Smooth muscle cell (in vitro differentiated cells): Measurements from ENCODE around the gene RUSC1. TPM values are rescaled to one million over a fixed set of nuclear protein-coding genes. Genes with fewer than 3 reads are reported as not detected.
"Not testable (repeated sequence)": the region's sequence is repeated elsewhere in the genome, so short reads cannot be mapped to it uniquely, and the experiment has no call there.

Source experiments
- DNase-seq: peaks from one replicate; lab custom pipeline; 2025; ENCODE audit not compliant: unreplicated experiment; lab: John Stamatoyannopoulos, UW
- H2AFZ ChIP-seq: fragments of 200-600 bp; sonication (generic); 2 replicates; pipeline ENCODE4 v1.6.0; 2016; ENCODE audit warnings: antibody characterized with exemption, low read depth, mild to moderate bottlenecking
- H3F3A ChIP-seq: fragments of 200-600 bp; sonication (generic); 2 replicates; pipeline ENCODE4 v1.6.0; 2017; ENCODE audit warnings: antibody characterized with exemption, low read depth
- H3K27ac ChIP-seq: fragments of 200-600 bp; sonication (generic); 2 replicates; pipeline ENCODE4 v1.5.1; 2016; ENCODE audit warnings: low read depth, mild to moderate bottlenecking
- H3K27me3 ChIP-seq: fragments of 200-600 bp; sonication (generic); 2 replicates; pipeline ENCODE4 v1.6.1; 2016; ENCODE audit warnings: low read depth, mild to moderate bottlenecking
- H3K36me3 ChIP-seq: fragments of 200-600 bp; sonication (generic); 2 replicates; pipeline ENCODE4 v1.5.1; 2016; ENCODE audit warnings: low read depth
- H3K4me1 ChIP-seq: fragments of 200-600 bp; sonication (generic); 2 replicates; pipeline ENCODE4 v1.5.1; 2016; ENCODE audit warnings: low read depth
- H3K4me2 ChIP-seq: fragments of 200-600 bp; sonication (generic); 2 replicates; pipeline ENCODE4 v1.6.0; 2016; ENCODE audit warnings: mild to moderate bottlenecking
- H3K4me3 ChIP-seq: fragments of 200-600 bp; sonication (generic); 2 replicates; pipeline ENCODE4 v1.5.1; 2016; ENCODE audit warnings: mild to moderate bottlenecking
- H3K79me2 ChIP-seq: fragments of 200-600 bp; sonication (generic); 2 replicates; pipeline ENCODE4 v1.6.0; 2016; ENCODE audit warnings: low read depth, mild to moderate bottlenecking
- H3K9ac ChIP-seq: fragments of 200-600 bp; sonication (generic); 2 replicates; pipeline ENCODE4 v1.6.0; 2016; ENCODE audit warnings: low read depth
- H3K9me3 ChIP-seq: fragments of 200-600 bp; sonication (generic); replicated peaks from 2 replicates; pipeline ENCODE4 v1.5.1; 2016; ENCODE audit warnings: low read depth
- H4K20me1 ChIP-seq: fragments of 200-600 bp; sonication (generic); 2 replicates; pipeline ENCODE4 v1.6.0; 2016; ENCODE audit warnings: low read depth
- CTCF ChIP-seq: fragments of 200-600 bp; sonication (generic); IDR thresholded peaks from 2 replicates; pipeline ENCODE4 v1.5.1; 2017; ENCODE audit warnings: borderline replicate concordance, mild to moderate bottlenecking, antibody characterized with exemption; ENCODE audit not compliant: insufficient read depth, poor library complexity, severe bottlenecking
- WGBS: methylation state at CpG from one replicate; pipeline ENCODE4 v1.1.7; 2016; ENCODE audit warnings: low lambda C conversion rate; 5-methylcytosine and 5-hydroxymethylcytosine counted together
- polyA plus RNA-seq: library from polyadenylated mRNA; unstranded; fragments of >200 nt; fragmentation: Nextera tagmentation; extraction: Ambion mirVana; gene quantifications from 2 replicates; pipeline ENCODE4 v1.2.1, GENCODE V29; 2016
- total RNA-seq: library from RNA; depleted of rRNA; stranded (reverse); fragments of >200 nt; gene quantifications from 2 replicates; pipeline ENCODE4 v1.2.3, GENCODE V29; 2014

Gene RUSC1
- total and polyA plus RNA-seq, 2 experiments from 2014 or later = 28.7 to 33.2 TPM

- H4K20me1 ChIP-seq = no peaks in the 10 kb centered on the region
- no peak overlapping the region for H3K27ac ChIP-seq
- H3K4me1 ChIP-seq = no peaks in the 10 kb centered on the region
- no peaks in the 10 kb centered on the region for H3K27me3 ChIP-seq
- no peak for DNase-seq
- H3K36me3 ChIP-seq = no peaks in the 10 kb centered on the region
- no peak overlapping the region for H2AFZ ChIP-seq
- no peak overlapping the region for H3K9ac ChIP-seq
- H3K9me3 ChIP-seq = no peaks in the 10 kb centered on the region
- no peak overlapping the region for H3K4me2 ChIP-seq
- H3F3A ChIP-seq = no peaks in the 10 kb centered on the region
- H3K4me3 ChIP-seq = no peak overlapping the region
- H3K79me2 ChIP-seq = no peaks in the 10 kb centered on the region
- WGBS = 96% methylated on average over 14 of the region's 14 CpGs
- no peak for TF ChIP-seq CTCF
Measured at GRCh38 chr1:155285063-155285462, 35.6 kb upstream of the RUSC1 start.

GRCh38 chr1:155285631-155286044, 35.1 kb upstream of the RUSC1 start:
- no peak overlapping the region for H3K4me2 ChIP-seq
- no peak overlapping the region for H3K4me3 ChIP-seq
- H3K27ac ChIP-seq = no peak overlapping the region
- TF ChIP-seq CTCF = no peak
- H3K4me1 ChIP-seq = no peaks in the 10 kb centered on the region
- no peaks in the 10 kb centered on the region for H3F3A ChIP-seq
- no peak for DNase-seq
- H3K36me3 ChIP-seq = no peaks in the 10 kb centered on the region
- H4K20me1 ChIP-seq = no peaks in the 10 kb centered on the region
- H3K9me3 ChIP-seq = no peaks in the 10 kb centered on the region
- 93% methylated on average over 18 of the region's 18 CpGs for WGBS
- no peak overlapping the region for H3K9ac ChIP-seq
- H3K79me2 ChIP-seq = no peaks in the 10 kb centered on the region
- no peak overlapping the region for H2AFZ ChIP-seq
- no peaks in the 10 kb centered on the region for H3K27me3 ChIP-seq

- Histone ChIP-seq H4K20me1 (no peaks in the 10 kb centered on the region), H3K4me2 (no peak overlapping the region), H3K79me2 (no peaks in the 10 kb centered on the region), H3K27me3 (no peaks in the 10 kb centered on the region), H3K9me3 (no peaks in the 10 kb centered on the region), H3K9ac (no peak overlapping the region), H3K27ac (no peak overlapping the region), H2AFZ (no peak overlapping the region), H3K4me1 (no peaks in the 10 kb centered on the region), H3K4me3 (no peak overlapping the region), H3K36me3 (no peaks in the 10 kb centered on the region), H3F3A (no peaks in the 10 kb centered on the region)
- WGBS = 100% methylated on average over 2 of the region's 2 CpGs
- TF ChIP-seq CTCF = no peak
- DNase-seq = no peak
Measured at GRCh38 chr1:155286544-155286943, 34.1 kb upstream of the RUSC1 start.

- Histone ChIP-seq H3K36me3 (no peaks in the 10 kb centered on the region), H3K4me2 (no peak overlapping the region), H3K27ac (no peak overlapping the region), H3F3A (no peaks in the 10 kb centered on the region), H3K4me1 (no peaks in the 10 kb centered on the region), H3K9ac (no peak overlapping the region), H2AFZ (no peak overlapping the region), H3K9me3 (no peaks in the 10 kb centered on the region), H3K4me3 (no peak overlapping the region), H3K79me2 (no peaks in the 10 kb centered on the region), H3K27me3 (peaks cover 4% of the 10 kb centered on the region), H4K20me1 (no peaks in the 10 kb centered on the region)
- no peak for TF ChIP-seq CTCF
- no peak for DNase-seq
- WGBS = 93% methylated on average over 21 of the region's 21 CpGs
Measured at GRCh38 chr1:155287987-155288543, 32.6 kb upstream of the RUSC1 start.

- not testable (repeated sequence) for H3K27ac ChIP-seq, H3K9me3 ChIP-seq, DNase-seq, H4K20me1 ChIP-seq, H2AFZ ChIP-seq, H3K9ac ChIP-seq, H3K36me3 ChIP-seq, H3F3A ChIP-seq, H3K4me3 ChIP-seq, H3K4me2 ChIP-seq, H3K79me2 ChIP-seq, H3K4me1 ChIP-seq
- WGBS = 85% methylated on average over 10 of the region's 10 CpGs
- H3K27me3 ChIP-seq = peaks cover 33% of the 10 kb centered on the region
Measured at GRCh38 chr1:155291006-155291405, 29.7 kb upstream of the RUSC1 start.
